Erythroblast (primary cell): Measurements from ENCODE around the gene MGAT4D.

Experiments used
- GATA1 ChIP-seq: IDR thresholded peaks from 2 replicates; pipeline ENCODE4 v1.6.1; 2011; ENCODE audit warnings: low read depth, mild to moderate bottlenecking, control low read depth, low read length, moderate library complexity
- POLR2A ChIP-seq: IDR thresholded peaks from 2 replicates; pipeline ENCODE4 v1.6.1; 2011; ENCODE audit warnings: mild to moderate bottlenecking, low read length

- TF ChIP-seq POLR2A, result no peak
- no peak for TF ChIP-seq GATA1
Measured at GRCh38 chr4:140533951-140534480, 35.9 kb upstream of the MGAT4D start.
